ENCODE measurements around the gene AQR. TPM values are rescaled to one million over a fixed set of nuclear protein-coding genes. Genes with fewer than 3 reads are reported as not detected.
"Not testable (repeated sequence)": the region's sequence is repeated elsewhere in the genome, so short reads cannot be mapped to it uniquely, and the experiment has no call there.

Gene AQR
- total and polyA plus RNA-seq, 2 experiments from 2014 or later, result 42.3 to 67.3 TPM

GRCh38 chr15:34973512-34973911 lies 4.0 kb upstream of the AQR start (continued):
- TF ChIP-seq ETS1 (IDR thresholded peaks at IDR 0.05), result no peak

GRCh38 chr15:34970098-34970643 lies 629 bp upstream of the AQR start:
- H3K4me1 ChIP-seq (ENCODE audit: insufficient read depth); H3K9me3 Mint-ChIP-seq; ATAC-seq; H3K9me2 ChIP-seq (ENCODE audit: insufficient read depth); DNase-seq (ENCODE audit: low spot score); H3K36me3 ChIP-seq (ENCODE audit: insufficient read depth); H3K27me3 Mint-ChIP-seq (ENCODE audit: insufficient read depth, low read depth, poor library complexity); H3F3A ChIP-seq (replicated peaks; ENCODE audit: low read depth); H3K36me3 Mint-ChIP-seq (ENCODE audit: low read depth); H3K27ac ChIP-seq (ENCODE audit: low read depth); H3K27me3 ChIP-seq (ENCODE audit: insufficient read depth): not testable (repeated sequence)
- peaks cover 18% of the 10 kb centered on the region for H3K4me1 Mint-ChIP-seq
- H4K20me1 ChIP-seq (replicated peaks; ENCODE audit: insufficient read depth), result peaks cover 10% of the 10 kb centered on the region
- H3K4me3 Mint-ChIP-seq, result peak overlapping the region; percentile 100
- peak overlapping the region; percentile 22; the same call in 1 of the 2 replicates for H3K4me2 ChIP-seq
- peaks cover 43% of the 10 kb centered on the region for H3K79me2 ChIP-seq (replicated peaks; ENCODE audit: insufficient read depth)
- H3K27ac Mint-ChIP-seq, result peak overlapping the region; percentile 99; the same call in 1 of the 2 replicates
- 0 out of 2 replicates have a peak overlapping the region, but pooled peaks have one; percentile 34 for H2AFZ ChIP-seq
- H3K4me3 ChIP-seq, result peak overlapping the region; percentile 97

GRCh38 chr15:34964277-34964676 lies 5.3 kb downstream of the AQR start:
- peaks cover 6% of the 10 kb centered on the region for H3K4me1 ChIP-seq (ENCODE audit: insufficient read depth)
- peaks cover 38% of the 10 kb centered on the region for H3K36me3 Mint-ChIP-seq (ENCODE audit: low read depth)
- H3K9me3 Mint-ChIP-seq, result peaks cover under 1% of the 10 kb centered on the region; the same call in 1 of the 3 replicates
- peaks cover 13% of the 10 kb centered on the region for H4K20me1 ChIP-seq (replicated peaks; ENCODE audit: insufficient read depth)
- ATAC-seq (no peak), DNase-seq (ENCODE audit: low spot score) (no peak)
- H3K27me3 ChIP-seq (ENCODE audit: insufficient read depth), result no peaks in the 10 kb centered on the region
- peaks cover 61% of the 10 kb centered on the region for H3K79me2 ChIP-seq (replicated peaks; ENCODE audit: insufficient read depth)
- peaks cover 4% of the 10 kb centered on the region for H3K27me3 Mint-ChIP-seq (ENCODE audit: insufficient read depth, low read depth, poor library complexity)
- H3K27ac Mint-ChIP-seq, result no peak overlapping the region; the same call in 1 of the 2 replicates
- H3K27ac ChIP-seq (ENCODE audit: low read depth), result no peak overlapping the region
- no peaks in the 10 kb centered on the region for H3K9me2 ChIP-seq (ENCODE audit: insufficient read depth)
- H3K4me3 ChIP-seq, result no peak overlapping the region
- H3K4me2 ChIP-seq, result no peak overlapping the region
- H3K36me3 ChIP-seq (ENCODE audit: insufficient read depth), result peaks cover 19% of the 10 kb centered on the region
- H3F3A ChIP-seq (replicated peaks; ENCODE audit: low read depth), result 0 out of 2 replicates have a peak, but pooled peaks cover 4% of the 10 kb centered on the region
- H2AFZ ChIP-seq, result no peak overlapping the region
- peaks cover 12% of the 10 kb centered on the region for H3K4me1 Mint-ChIP-seq
- no peak overlapping the region for H3K4me3 Mint-ChIP-seq
- TF ChIP-seq ZNF114 (CRISPR knock-in tag; IDR thresholded peaks at IDR 0.05) (no peak), CTCF (conservative IDR thresholded peaks at IDR 0.05; ENCODE audit: low read depth in 2 of 2) (no peak), POLR2AphosphoS5 (IDR thresholded peaks at IDR 0.05; ENCODE audit: low read depth) (no peak), STAT1 (IDR thresholded peaks at IDR 0.05; ENCODE audit: unreplicated experiment) (no peak), ETS1 (IDR thresholded peaks at IDR 0.05) (no peak), EZH2 (IDR thresholded peaks at IDR 0.05; ENCODE audit: low read depth, unreplicated experiment) (no peak), JUNB (IDR thresholded peaks at IDR 0.05; ENCODE audit: unreplicated experiment) (no peak), NANOG (IDR thresholded peaks at IDR 0.05; ENCODE audit: borderline replicate concordance) (no peak), EZH2phosphoT487 (IDR thresholded peaks at IDR 0.05; ENCODE audit: unreplicated experiment) (no peak), CREB1 (CRISPR knock-in tag; IDR thresholded peaks at IDR 0.05; ENCODE audit: low read depth) (no peak), REST (IDR thresholded peaks at IDR 0.05; ENCODE audit: unreplicated experiment) (no peak), ZNF331 (CRISPR knock-in tag; IDR thresholded peaks at IDR 0.05; ENCODE audit: low read depth) (no peak)

Measured in GM23338 (cell line).